GM13977 (cell line): ENCODE data around the gene EPPIN.

ENCODE experiments used
- DNase-seq: peaks from one replicate; pipeline ENCODE4 v3.0.0; 2012; ENCODE audit warnings: low spot score
- CTCF ChIP-seq: IDR thresholded peaks from 2 replicates; pipeline ENCODE4 v1.5.1; 2012; ENCODE audit warnings: mild to moderate bottlenecking, control low read depth; ENCODE audit not compliant: insufficient read depth; ENCODE audit errors: extremely low read depth, missing control alignments
- in situ Hi-C: fragments of 300-500 bp; cut with MboI; formaldehyde crosslinking; loops from one replicate; pipeline ENCODE4 v1.12.0; 2022; ENCODE audit warnings: low sequenced_read_pairs, low pct_unique_long_range_greater_than_20kb, mixed read lengths, inconsistent platforms; ENCODE audit not compliant: unreplicated experiment

The EPPIN gene

GRCh38 chr20:45564760-45565276 lies 17.6 kb upstream of the EPPIN start:
- TF ChIP-seq CTCF: no peak

GRCh38 chr20:45555198-45555597 lies 8.0 kb upstream of the EPPIN start:
- no peak for TF ChIP-seq CTCF
- in situ Hi-C loops: no loop called here

More at GRCh38 chr20:45564760-45565276, 17.6 kb upstream of the EPPIN start:
- in situ Hi-C loops: no loop called here
- DNase-seq: no peak

GRCh38 chr20:45552456-45552855 lies 5.3 kb upstream of the EPPIN start:
- no peak for TF ChIP-seq CTCF
- DNase-seq: no peak
- in situ Hi-C loops: no loop called here

More at GRCh38 chr20:45555198-45555597, 8.0 kb upstream of the EPPIN start:
- no peak for DNase-seq

GRCh38 chr20:45550765-45551164 lies 3.6 kb upstream of the EPPIN start:
- no peak for TF ChIP-seq CTCF
- in situ Hi-C loops: no loop called here
- no peak for DNase-seq

GRCh38 chr20:45548410-45548809 lies 1.2 kb upstream of the EPPIN start:
- TF ChIP-seq CTCF: no peak
- DNase-seq: no peak
- in situ Hi-C loops: no loop called here

- in situ Hi-C loops: no loop called here
- TF ChIP-seq CTCF: peak; percentile 22
- DNase-seq: no peak
Observed at GRCh38 chr20:45545754-45546453, 1.3 kb downstream of the EPPIN start.
